ENCODE data around the gene GPR21.

GPR21 gene

DNA sequence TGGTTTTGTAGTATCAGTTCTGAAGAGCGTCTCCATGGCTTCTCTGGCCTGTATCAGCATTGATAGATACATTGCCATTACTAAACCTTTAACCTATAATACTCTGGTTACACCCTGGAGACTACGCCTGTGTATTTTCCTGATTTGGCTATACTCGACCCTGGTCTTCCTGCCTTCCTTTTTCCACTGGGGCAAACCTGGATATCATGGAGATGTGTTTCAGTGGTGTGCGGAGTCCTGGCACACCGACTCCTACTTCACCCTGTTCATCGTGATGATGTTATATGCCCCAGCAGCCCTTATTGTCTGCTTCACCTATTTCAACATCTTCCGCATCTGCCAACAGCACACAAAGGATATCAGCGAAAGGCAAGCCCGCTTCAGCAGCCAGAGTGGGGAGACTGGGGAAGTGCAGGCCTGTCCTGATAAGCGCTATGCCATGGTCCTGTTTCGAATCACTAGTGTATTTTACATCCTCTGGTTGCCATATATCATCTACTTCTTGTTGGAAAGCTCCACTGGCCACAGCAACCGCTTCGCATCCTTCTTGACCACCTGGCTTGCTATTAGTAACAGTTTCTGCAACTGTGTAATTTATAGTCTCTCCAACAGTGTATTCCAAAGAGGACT lies 1.5 kb downstream of the GPR21 start:
- no peak for DNase-seq

DNA sequence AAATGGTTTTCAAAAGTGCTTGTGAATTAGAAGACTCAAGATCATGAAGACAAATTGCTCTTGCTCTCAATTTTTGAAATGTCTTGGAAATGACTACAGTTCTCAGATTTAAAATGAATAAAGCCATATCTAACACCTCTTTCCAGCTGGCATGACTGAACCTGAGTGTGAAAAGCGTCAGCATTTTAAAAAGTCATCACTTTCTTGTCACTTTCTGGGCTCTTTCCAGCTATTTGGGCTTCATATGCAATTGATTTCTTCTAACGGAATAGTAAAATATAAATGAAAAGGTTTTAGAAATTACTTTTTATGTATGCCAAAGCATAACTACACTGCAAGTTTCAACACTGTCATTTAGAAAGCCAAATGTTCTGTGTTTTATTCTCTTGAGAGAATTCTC lies 2.3 kb downstream of the GPR21 start:
- DNase-seq, result no peak

DNA sequence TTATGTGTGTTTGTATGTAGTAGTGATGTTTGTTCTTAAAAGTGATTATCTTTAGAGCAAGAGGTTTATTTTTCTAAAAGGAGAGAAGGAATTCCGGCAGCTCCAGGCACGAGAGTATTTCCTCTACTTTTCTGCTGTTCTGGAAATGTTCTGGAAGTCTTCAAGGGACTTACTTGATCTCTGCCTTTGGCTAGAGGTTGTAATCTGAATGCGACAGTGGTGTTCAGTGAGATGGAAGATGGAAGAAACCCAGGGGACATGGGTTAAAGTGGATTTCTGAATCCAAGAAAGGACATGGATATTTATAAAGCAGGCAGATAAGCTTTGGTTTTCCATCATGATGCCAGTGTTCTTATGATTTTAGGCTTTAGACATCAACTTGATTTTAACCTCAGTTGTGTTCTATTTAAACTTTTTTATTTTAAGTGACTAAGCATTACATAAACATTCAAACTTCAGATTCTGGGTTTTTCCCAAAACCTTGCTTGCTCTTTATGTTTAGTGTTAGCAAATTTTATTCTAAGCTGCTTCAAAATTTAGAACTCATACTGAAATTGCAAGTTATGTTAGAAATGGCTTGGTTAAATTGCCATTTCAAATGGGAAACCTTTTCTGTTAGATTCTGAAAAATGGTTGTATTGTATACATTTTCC lies 3.6 kb downstream of the GPR21 start:
- DNase-seq, result no peak

DNA sequence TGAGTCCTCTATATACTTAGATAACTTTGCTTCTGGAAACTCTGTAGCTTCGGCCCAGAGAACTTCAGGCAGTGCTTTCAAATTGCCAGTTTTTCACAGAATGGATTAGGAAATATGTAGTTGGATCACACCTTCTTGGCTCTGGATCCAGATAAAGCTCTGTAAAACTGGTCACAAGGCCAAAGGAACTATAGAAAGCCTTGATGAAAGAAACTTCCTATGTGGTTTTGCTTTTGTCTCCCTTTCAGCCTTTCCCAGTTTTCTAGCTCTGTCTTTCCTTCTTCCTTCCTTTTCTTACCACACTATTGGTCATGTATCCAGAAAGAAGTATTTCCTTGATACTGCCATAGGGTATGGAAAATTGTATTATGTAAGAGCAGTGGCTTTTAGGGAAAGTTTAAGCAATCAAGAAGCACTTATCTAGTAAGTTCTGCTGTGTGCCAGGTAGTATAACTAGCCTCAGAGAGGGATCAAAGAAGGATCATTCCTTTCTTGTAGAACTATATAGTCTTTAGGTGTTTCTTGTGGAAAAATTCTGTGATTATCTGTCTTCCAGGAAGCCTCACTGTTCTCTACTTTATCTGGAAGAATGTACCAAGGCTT lies 6.3 kb downstream of the GPR21 start:
- no peak for DNase-seq

DNA sequence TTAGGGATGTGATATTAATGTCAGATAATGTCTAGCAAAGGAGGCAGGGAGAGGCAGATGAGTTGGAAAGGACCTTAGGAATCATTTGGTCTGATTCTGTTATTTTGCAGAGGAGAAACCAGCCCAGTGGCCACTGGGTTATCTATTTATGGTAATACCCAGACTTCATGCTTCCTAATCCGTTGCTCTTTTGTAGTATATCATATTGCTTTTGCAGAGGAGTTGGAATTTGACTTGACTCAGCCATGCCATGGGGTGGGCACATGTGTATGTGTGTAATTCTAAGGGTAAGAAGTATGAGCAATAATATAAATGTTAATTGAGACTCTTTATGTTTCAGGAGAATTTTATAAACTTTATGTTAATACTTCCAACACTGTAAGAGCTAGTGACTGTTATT lies 7.3 kb downstream of the GPR21 start:
- no peak for DNase-seq

DNA sequence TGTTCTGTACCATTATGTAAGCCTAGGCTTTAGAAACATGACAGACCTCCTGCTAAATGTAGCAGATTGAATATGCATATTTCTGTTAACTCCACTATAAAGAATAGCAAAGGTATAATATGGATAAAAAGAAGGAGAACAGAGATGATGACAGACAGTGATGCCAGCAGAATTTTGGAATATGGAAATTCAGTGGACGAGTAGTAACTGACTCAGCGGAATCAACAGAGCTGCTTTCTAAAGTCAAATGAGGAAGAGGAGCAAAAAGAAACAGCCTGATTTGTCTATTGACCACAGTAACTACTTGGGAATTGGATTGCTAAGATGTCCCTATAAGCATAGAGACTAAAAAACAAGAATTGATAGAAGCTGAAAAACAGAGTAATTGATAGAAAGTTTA lies 8.0 kb downstream of the GPR21 start:
- DNase-seq, result no peak

DNA sequence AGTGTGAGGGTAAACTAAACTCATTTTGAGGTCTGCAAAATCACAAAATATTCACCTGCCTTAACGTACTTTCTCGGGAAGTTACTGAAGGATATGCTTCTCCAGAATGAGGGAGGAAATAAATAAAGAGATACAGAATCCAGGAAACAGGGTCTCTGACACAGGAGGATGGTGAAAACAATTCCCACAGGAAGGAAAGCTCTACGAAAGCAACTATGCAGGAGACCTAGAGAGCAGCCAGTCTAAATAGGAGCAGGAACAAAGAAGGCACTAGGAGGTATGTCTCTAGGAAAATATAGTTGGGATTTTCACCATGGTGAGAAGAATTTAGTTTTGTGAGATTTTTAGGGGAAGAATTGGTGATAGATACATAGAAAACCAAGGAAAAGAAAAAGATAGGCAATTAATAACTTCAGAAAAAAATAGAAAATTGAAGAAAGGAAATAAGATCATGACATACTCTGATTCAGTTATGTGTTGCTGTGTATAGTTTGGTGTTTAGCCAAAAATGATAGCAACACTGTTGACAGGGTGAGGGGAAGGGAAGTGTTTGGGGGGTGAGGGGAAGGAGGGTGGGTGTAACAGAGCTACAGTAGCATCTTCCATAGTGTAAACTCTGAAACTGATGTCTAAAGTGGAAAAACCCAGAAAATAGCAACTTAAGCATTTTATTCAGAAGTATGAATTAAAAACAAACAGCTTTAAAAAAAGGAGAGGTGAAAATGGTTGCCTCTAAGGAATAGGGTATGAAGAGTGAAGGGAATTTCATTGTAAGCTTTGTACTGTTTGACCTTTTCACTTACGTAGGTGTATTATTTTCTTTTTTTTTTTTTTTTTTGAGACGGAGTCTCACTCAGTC lies 9.8 kb downstream of the GPR21 start:
- no peak for DNase-seq

DNA sequence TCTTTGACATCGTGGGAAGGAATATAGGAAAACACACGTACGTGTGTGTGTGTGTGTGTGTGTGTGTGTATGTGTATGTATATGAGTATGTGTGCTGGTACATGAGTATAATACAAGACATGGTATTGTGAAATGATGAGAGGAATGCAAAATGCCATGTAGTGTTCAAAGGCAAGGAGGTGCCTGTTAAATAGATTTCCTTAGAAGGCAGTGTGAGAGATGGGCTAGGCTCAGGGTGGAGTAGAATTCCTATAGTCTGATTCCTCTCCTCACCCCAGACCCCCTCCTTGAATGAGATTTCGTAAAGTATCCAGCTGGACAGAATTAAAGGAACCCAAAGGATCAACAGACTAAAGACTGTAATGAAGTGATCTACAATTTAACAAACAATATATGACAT lies 11.1 kb downstream of the GPR21 start:
- no peak for DNase-seq

DNA sequence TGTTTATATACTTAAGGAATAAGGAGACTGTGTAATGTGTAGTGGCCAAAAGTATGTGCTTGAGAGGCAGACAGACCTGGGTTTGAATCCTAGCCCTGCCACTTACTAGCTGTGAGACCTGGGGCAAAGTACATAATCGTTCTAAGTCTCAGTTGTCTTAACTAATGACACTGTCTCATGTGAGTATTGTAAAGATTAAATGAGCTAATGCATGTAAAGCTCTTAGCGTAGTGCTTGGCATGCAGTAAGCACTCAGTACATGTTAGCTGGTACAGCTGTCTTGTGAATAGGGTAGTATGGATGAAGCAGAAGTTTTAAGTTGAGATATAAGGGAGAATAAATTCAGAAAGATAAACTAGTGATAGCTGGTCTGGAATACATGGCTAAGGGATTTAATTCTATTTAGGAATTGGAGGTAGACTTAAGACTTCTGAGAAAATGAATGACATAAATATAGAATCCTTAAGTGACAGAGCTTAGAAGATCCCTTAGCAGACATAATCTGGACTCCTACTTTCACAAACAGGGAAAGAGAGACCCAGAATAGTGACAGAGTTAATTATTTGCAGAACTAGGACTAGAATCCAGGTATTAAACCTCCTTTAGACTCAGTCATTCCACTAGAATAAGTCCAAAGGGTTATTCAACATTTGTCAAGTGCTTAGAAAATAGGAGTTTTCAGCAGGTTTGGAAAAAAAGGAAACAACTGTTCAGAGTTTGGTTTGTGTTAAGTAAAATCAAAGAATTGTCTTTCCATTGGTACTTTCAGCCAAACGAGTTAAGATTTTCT lies 13.1 kb downstream of the GPR21 start:
- no peak for DNase-seq

DNA sequence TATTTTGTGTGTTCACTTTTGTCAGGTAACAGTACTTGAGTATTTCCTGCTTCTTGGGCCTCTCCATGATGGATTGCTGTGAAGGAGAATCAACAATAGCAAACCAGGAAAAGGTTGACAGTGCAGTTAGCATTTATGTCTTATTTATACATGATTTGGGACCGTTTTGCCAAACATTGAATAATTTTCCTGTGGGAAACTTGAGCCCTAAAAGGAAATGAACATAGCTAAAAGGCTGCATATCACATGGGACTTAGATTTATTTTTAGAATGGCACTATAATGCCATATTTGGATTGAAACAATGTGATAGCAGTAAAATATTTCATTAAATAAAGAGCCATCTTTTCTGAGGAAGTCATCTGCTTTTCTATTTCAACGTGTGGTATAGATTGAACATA lies 15.3 kb downstream of the GPR21 start:
- DNase-seq, result no peak

DNA sequence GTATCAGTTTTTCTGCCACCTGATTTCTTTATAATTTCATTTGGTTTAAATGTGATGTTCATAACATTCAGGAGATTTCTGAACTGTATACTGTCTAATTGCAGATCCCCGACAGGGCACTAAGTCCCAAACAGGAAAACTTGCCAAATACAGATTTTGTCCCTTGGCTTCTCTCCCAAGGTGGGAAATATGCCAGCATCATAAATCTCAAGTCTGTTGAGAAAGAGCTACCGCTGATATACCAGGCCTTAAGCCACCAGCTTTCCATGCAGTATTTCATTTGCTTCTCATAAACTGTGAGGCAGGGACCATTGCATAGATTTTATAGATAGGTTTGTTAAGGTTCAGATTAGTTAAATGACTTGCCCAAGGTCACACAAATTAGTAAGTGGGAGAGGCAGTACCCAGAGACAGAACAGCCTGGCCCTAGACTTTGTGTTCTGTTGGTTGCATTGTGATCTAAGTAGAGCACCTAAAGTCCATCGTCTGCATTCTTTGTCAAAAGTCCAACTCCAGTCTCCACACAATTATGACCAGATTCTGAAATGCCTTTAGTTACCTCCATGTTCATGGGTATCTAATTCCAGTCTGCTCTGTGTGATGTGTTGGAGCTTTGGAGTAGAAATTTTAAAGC lies 16.2 kb downstream of the GPR21 start:
- no peak for DNase-seq

DNA sequence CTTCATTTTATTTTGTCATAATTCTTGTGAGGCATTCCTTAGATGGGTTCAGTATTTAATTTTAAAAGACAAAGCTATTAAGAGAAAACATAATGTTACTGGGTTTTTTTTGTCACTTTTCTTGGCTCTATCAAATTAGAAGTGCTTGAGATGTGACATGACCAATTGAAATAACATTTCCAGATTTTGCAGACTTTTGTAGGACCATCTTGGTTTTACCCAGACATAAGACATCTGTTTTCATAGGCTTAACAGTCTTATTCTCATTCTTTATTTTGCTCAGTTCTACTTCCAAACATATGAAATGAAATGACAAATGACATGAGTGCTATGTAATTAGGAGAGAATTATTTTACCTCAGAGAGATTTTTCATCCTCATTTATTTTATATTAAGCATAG lies 19.6 kb downstream of the GPR21 start:
- no peak for DNase-seq

DNA sequence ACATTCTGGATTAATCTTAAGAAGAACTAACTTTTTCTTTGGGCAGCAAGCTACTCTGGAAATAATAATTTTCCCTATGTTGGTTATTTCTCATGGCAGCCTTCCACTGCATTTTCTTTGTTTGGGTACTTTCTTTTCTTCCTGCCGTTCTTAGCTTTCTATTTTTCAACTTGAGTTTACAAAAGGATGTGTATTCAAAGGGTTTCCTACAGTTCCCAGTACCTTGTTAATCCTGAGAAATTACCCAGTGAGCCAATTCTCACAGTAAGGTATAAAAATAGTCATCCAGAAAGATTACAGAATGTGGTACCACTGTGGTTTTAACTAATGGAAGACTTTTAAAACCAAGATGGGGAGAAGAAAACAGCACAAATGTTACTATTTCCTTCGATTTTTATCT lies 20.2 kb downstream of the GPR21 start:
- DNase-seq, result no peak

DNA sequence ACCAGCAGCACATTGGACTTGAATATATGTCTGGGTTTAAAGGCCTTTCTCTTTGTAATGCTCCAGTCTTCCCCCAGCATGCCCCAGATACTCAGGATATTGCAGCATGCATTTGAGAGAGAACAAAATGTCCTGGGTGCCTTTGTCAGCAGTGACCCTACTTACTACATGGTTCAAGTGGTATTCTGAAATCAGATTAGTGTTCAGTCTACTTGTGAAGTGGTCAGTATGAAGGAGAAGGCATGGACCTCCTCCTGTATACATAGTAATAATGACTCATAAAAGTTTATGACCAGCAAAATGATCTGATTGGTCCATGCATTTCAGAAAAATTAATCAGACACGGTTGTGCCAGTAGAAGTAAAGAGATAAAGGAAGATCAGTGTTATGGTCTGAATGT lies 25.4 kb downstream of the GPR21 start:
- no peak for DNase-seq

DNA sequence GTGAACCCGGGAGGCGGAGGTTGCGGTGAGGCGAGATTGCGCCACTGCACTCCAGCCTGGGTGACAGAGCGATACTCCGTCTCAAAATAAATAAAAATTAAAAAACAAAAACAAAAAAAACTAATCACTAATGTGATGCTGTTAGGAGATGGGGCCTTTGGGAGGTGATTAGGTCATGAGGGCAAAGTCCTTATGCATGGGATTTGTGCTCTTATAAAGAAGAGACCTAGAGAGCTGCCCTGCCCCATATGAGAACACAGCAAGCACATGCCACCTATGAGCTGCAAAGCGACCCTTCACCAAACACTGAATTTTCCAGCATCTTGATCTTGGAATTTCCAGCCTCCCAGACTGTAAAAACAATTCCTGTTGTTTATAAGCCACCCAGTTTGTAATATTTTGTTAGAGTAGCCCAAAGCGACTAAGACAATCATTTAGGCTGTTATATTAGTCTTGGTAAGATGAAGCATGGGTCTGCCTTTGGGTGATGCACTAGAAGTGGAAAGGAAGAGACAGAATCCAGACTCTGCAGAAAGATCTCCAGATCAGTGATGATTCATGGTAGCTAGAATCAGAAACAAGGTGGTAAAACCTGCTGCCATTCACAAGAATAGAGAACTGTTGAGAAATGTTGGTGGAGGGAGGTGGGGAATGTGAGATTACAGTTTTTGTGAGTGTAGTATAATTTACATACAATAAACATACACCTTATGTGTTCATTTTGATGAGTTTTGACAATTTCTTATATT lies 26.2 kb downstream of the GPR21 start:
- no peak for DNase-seq

DNA sequence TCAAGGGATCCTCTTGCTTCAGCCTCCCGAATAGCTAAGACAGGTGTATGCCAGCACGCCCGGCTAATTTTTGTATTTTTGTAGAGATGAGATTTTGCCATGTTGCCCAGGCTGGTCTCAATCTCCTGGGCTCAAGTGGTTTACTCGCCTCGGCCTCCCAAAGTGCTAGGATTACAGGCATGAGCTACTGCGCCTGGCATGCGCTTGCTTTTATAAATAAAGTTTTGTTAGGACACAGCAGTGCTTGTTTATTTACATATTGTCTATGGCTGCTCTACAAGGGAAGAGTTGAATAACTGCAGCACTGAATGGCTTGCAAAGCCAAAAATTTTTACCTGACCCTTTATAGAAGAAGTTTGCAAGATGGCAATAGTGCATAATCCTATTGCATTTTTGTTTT lies 27.7 kb downstream of the GPR21 start:
- no peak for DNase-seq

DNA sequence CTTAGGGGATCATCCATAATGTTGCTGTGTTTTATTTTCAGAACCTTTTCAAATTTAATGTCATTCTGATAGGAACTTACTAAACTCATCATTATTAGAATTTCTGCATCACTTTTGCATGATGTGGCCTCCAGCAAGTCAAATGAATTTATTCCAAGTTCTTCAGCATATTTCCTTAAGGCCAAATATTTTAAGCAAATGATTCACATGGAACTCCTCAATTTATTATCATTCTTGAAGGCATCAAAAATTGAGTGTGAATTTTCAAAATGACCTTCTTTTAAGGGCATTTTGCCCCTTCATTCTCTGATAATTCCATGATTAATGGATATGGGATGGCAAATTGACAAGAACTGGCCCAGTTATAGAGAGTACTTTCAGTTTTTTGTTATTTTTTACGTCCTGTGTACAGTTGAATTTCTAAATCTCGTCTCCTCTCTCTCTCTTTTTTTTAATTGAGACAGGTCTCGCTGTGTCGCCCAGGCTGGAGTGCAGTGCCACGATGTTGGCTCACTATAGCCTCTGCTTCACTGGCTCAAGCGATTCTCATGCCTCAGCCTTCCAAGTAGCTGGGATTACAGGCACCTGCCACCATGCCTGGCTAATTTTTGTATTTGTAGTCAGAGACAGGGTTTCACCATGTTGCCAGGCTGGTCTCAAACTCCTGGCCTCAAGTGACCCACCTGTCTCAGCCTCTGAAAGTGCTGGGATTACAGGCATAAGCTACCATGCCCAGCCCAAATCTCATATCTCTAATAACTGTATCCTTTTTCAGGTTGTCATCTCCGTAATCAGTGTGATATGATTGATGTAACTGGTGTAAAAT lies 29.1 kb downstream of the GPR21 start:
- DNase-seq, result no peak

DNA sequence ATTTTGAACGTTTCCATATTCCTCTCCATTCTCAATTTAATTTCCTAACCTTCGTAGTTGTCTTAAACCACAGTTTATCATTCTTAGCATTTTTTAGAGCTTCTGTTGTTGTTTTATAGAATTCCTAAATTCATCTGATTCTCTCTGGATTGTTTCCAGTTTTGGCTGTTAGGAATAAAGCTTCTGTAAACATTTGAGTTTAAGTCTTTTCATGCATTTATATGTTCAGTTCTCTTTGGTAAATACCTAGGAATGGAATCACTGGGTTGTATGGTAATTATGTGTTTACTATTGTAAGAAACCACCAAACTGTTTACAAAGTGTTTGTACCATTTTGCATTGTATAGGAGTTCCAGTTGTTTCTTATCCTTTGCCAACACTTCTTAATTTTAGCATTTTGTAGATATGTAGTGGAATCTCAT lies 29.7 kb downstream of the GPR21 start:
- DNase-seq, result no peak

DNA sequence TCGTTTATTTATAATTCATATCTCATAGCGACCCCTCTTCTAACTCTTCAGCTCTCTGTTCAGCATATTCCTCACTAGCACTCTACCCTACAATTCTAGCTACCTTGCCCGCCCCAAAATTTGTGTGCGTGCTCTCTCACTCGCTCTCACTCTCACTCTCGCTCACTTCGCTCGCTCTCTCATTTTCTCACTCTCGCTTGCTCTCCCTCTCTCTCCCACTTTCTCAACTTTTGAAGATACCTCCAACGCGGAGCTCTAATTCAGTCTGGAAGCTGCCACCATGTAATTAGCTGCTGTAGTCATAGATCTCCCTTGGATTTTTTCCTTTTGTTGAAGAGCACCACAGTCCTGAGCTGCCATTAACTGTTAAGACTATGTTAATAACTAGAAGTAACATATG lies 30.4 kb downstream of the GPR21 start:
- DNase-seq, result no peak

DNA sequence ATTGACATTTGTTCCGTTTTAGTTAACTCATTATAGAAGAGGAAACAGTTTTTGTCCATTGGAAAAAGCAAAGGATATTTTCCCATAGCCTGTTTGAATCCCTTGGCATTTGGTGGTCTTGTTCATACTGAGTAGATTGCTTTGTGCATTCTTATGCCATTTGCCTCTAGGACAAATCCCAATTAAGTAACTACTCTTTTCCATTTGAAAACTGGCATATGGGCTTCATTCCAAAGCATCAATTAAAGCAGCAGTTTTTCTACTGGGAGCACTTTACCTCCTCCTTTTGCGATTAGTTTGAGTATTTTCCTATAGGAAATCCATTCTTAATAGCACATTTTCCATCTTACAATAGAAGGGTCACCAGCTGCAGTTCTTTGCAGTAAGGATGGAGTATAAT lies 31.2 kb downstream of the GPR21 start:
- DNase-seq, result no peak

DNA sequence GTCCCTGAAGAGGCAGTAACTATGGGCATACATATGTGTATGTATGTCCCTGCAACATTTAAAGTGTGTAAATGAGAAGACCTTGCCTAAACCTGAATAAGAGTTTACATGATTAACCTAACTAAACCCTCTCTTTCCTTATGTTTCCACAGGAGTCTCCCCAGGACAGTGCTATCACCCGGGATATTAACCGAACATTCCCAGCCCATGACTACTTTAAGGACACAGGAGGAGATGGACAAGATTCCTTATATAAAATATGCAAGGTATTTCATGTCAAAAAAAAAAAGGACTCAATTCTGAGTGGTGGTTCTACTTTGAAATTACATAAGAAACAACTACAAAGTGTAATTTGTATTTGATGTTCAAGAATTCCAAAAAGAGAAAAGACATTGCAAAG lies 31.7 kb downstream of the GPR21 start:
- no peak for DNase-seq
